B cell (primary cell): ENCODE results near the gene ZNF143. TPM values are rescaled to one million over a fixed set of nuclear protein-coding genes. Genes with fewer than 3 reads are reported as not detected.
A peak's percentile ranks its signal among the peaks of the same experiment; 100 is the strongest.

ENCODE experiments used
- ATAC-seq: fragments of 200-7000 bp; cut with Tn5 transposase; one replicate; pipeline ENCODE4 v1.10.0; 2021; ENCODE audit warnings: low read depth, mild to moderate bottlenecking, moderate number of reproducible peaks, moderate library complexity
- CTCF ChIA-PET: fragments of 350-600 bp; sonication (Branson Sonifier 250); formaldehyde crosslinking; loops from one replicate; lab custom pipeline; 2021; ENCODE audit warnings: antibody characterized with exemption, inconsistent platforms; lab: Charles Lee
- POLR2A ChIA-PET: fragments of 350-600 bp; sonication (Branson Sonifier 250); formaldehyde crosslinking; loops from one replicate; lab custom pipeline; 2021; ENCODE audit warnings: antibody characterized with exemption; lab: Charles Lee
- DNase-seq: peaks from one replicate; pipeline ENCODE4 v3.0.0; 2013
- H2AFZ ChIP-seq: 2 replicates; pipeline ENCODE4 v1.6.1; 2012; ENCODE audit warnings: mild to moderate bottlenecking, low read depth, low read length; ENCODE audit not compliant: insufficient read depth, poor library complexity, severe bottlenecking
- H3K27ac ChIP-seq, 2 donors: 1 replicate in 1 of 2; 2 replicates in 1 of 2; pipeline ENCODE4 v1.5.1; 2012 to 2013; ENCODE audit warnings: low read length in 2 of 2, mild to moderate bottlenecking in 2 of 2, moderate library complexity in 1 of 2
- H3K27me3 ChIP-seq, 4 experiments: fragments of 200-600 bp in 1 of 4; sonication (generic) in 1 of 4; replicated peaks in 1 of 4; 1 replicate in 2 of 4; 2 replicates in 2 of 4; pipeline versions ENCODE4 v1.6.1 to v1.7.0; 2013 to 2016; ENCODE audit warnings: low read length in 3 of 4, mild to moderate bottlenecking in 2 of 4, mixed read lengths in 1 of 4, moderate library complexity in 1 of 4; ENCODE audit not compliant: insufficient read depth in 4 of 4, control insufficient read depth in 3 of 4; ENCODE audit errors: control extremely low read depth in 1 of 4
- H3K36me3 ChIP-seq, 2 experiments: replicated peaks in 1 of 2; 1 replicate in 1 of 2; 2 replicates in 1 of 2; pipeline versions ENCODE4 v1.6.1 to v1.7.1; 2013; ENCODE audit warnings: low read length in 1 of 2; ENCODE audit not compliant: insufficient read depth in 2 of 2, control insufficient read depth in 1 of 2; ENCODE audit errors: control extremely low read depth in 1 of 2, extremely low read depth in 1 of 2
- H3K4me1 ChIP-seq, 2 donors: fragments of 200-600 bp in 1 of 2; sonication (generic) in 1 of 2; 1 replicate in 1 of 2; 2 replicates in 1 of 2; pipeline versions ENCODE4 v1.5.1 to v1.6.1; 2013 to 2017; ENCODE audit warnings: low read length in 2 of 2; ENCODE audit not compliant: control insufficient read depth in 2 of 2, insufficient read depth in 2 of 2
- H3K4me2 ChIP-seq: replicated peaks from 2 replicates; pipeline ENCODE3; 2012; ENCODE audit warnings: mild to moderate bottlenecking, low read depth, low read length; ENCODE audit not compliant: poor library complexity, severe bottlenecking
- H3K4me3 ChIP-seq, 5 experiments: fragments of 200-600 bp in 1 of 5; sonication (generic) in 1 of 5; 1 replicate in 3 of 5; 2 replicates in 2 of 5; pipeline versions ENCODE4 v1.5.1 to v1.7.0; 2011 to 2016; ENCODE audit warnings: low read length in 4 of 5, mild to moderate bottlenecking in 4 of 5, low read depth in 2 of 5, control low read depth in 1 of 5, moderate library complexity in 1 of 5; ENCODE audit not compliant: insufficient read depth in 1 of 5; ENCODE audit errors: control extremely low read depth in 1 of 5, extremely low read depth in 1 of 5
- H3K79me2 ChIP-seq: fragments of 200-600 bp; sonication (generic); one replicate; pipeline ENCODE4 v1.6.0; 2016; ENCODE audit warnings: low read length; ENCODE audit not compliant: control insufficient read depth, insufficient read depth
- H3K9ac ChIP-seq: fragments of 200-600 bp; sonication (generic); 2 replicates; pipeline ENCODE4 v1.6.1; 2017; ENCODE audit warnings: mild to moderate bottlenecking, low read length, moderate library complexity
- H3K9me3 ChIP-seq, 3 donors: one replicate each; pipeline versions ENCODE4 v1.6.1 to v1.7.1; 2013; ENCODE audit warnings: low read length in 2 of 3; ENCODE audit not compliant: control insufficient read depth in 2 of 3, insufficient read depth in 1 of 3; ENCODE audit errors: control extremely low read depth in 1 of 3
- H4K20me1 ChIP-seq: 2 replicates; pipeline ENCODE4 v1.6.0; 2012; ENCODE audit warnings: mild to moderate bottlenecking, low read length; ENCODE audit not compliant: insufficient read depth, control insufficient read depth, poor library complexity, severe bottlenecking
- H3K27ac Mint-ChIP-seq: one replicate; pipeline ENCODE4 v1.8.0; 2021; ENCODE audit warnings: mixed read lengths
- H3K27me3 Mint-ChIP-seq: one replicate; pipeline ENCODE4 v1.8.0; 2021; ENCODE audit warnings: mixed read lengths
- H3K4me1 Mint-ChIP-seq: one replicate; pipeline ENCODE4 v1.8.0; 2021; ENCODE audit warnings: mixed read lengths
- H3K4me3 Mint-ChIP-seq: one replicate; pipeline ENCODE4 v1.8.0; 2021; ENCODE audit warnings: mixed read lengths
- H3K9me3 Mint-ChIP-seq: one replicate; pipeline ENCODE4 v1.8.0; 2022; ENCODE audit warnings: mixed read lengths; ENCODE audit not compliant: insufficient read depth
- CTCF ChIP-seq: fragments of 200-600 bp; IDR thresholded peaks from one replicate; pipeline ENCODE4 v1.8.0; 2022; ENCODE audit warnings: antibody characterized with exemption, mild to moderate bottlenecking
- EZH2 ChIP-seq: IDR thresholded peaks from 2 replicates; pipeline ENCODE4 v1.6.1; 2012; ENCODE audit warnings: borderline replicate concordance, low read depth, mild to moderate bottlenecking, moderate library complexity, low read length; ENCODE audit not compliant: insufficient read depth, poor library complexity, severe bottlenecking
- WGBS: methylation state at CpG from one replicate; pipeline ENCODE4 v1.1.5; 2013; ENCODE audit warnings: missing lambda C conversion rate; ENCODE audit not compliant: insufficient coverage; 5-methylcytosine and 5-hydroxymethylcytosine counted together
- intact Hi-C: fragments of 100-400 bp; cut with micrococcal nuclease; formaldehyde crosslinking; loops from one replicate; pipeline ENCODE4 v1.10.0; 2022
- polyA plus RNA-seq: library from polyadenylated mRNA; depleted of rRNA; stranded (reverse); fragments of >200 nt; gene quantifications from 2 replicates; pipeline ENCODE4 v1.2.3, GENCODE V29; 2012
- total RNA-seq, 2 donors: library from RNA; stranded (reverse); fragments of 120-200 nt in 1 of 2; gene quantifications; 1 replicate in 1 of 2; 2 replicates in 1 of 2; pipeline versions ENCODE4 v1.2.3 to v1.2.4, GENCODE V29; 2013 to 2022

ZNF143 gene
- total and polyA plus RNA-seq, 2 donors (not counting 1 experiment from before 2014, with no cell fraction given), result 35.7 to 54.9 TPM

GRCh38 chr11:9461063-9461759 lies 399 bp downstream of the ZNF143 start:
- Histone ChIP-seq H3K9me3 (no peaks in the 10 kb centered on the region), H3K36me3 (no peaks in the 10 kb centered on the region), H2AFZ (peak overlapping the region; percentile 70), H3K4me2 (peak overlapping the region; percentile 81), H3K4me3 (peak overlapping the region; percentile 66 to 83 (median 78)), H3K27me3 (no peaks in the 10 kb centered on the region), H3K9ac (peak overlapping the region; percentile 81), H3K4me1 (peaks cover 19 to 26% of the 10 kb centered on the region in 2 donors), H3K79me2 (peaks cover 63% of the 10 kb centered on the region), H3K27ac (peak overlapping the region; percentile 91 to 95), H4K20me1 (no peaks in the 10 kb centered on the region)
- no peaks in the 10 kb centered on the region for H3K9me3 Mint-ChIP-seq
- under 1% methylated on average over 40 of the region's 57 CpGs for WGBS
- H3K4me3 Mint-ChIP-seq, result peak overlapping the region; percentile 97
- peak; percentile 95 for DNase-seq
- no peaks in the 10 kb centered on the region for H3K27me3 Mint-ChIP-seq
- TF ChIP-seq CTCF (no peak), EZH2 (no peak)
- intact Hi-C loops, result loop anchor here (1.0 to 2.0 kb wide), 8 partner anchors 140 to 1348 kb away; partner anchors contain the start of genes CTR9, EIF4G2, RNF141 and RPL27A
- H3K4me1 Mint-ChIP-seq, result peaks cover 26% of the 10 kb centered on the region
- H3K27ac Mint-ChIP-seq, result peak overlapping the region; percentile 98
- ATAC-seq, result peak; percentile 57
- ChIA-PET POLR2A (interaction anchor here (0.7 to 2.3 kb wide), 19 partner anchors 11 to 1347 kb away, joined by 3 to 11 read pairs (median 4); partner anchors contain the start of genes EIF4G2, IPO7, TMEM41B and TMEM9B), CTCF (interaction anchor here (0.7 to 1.3 kb wide), 3 partner anchors 45 to 184 kb away, joined by 3 to 4 read pairs (median 4); no protein-coding TSS in a partner anchor)
